Fibroblast of lung (primary cell): Measurements from ENCODE around the gene TSNAX.

Experiments
- EZH2 ChIP-seq: IDR thresholded peaks from 2 replicates; pipeline ENCODE4 v1.5.1; 2012; ENCODE audit warnings: low read length, control low read depth, mild to moderate bottlenecking; ENCODE audit errors: missing control alignments
- TF ChIP-seq, protein P1 (sequence below), 2 donors: IDR thresholded peaks in 1 of 2; conservative IDR thresholded peaks in 1 of 2; 1 replicate in 1 of 2; 2 replicates in 1 of 2; pipeline ENCODE4 v1.5.1; 2011 to 2012; ENCODE audit warnings: low read length in 2 of 2, control low read depth in 1 of 2, inconsistent platforms in 1 of 2, low read depth in 1 of 2, mild to moderate bottlenecking in 1 of 2

DNA sequence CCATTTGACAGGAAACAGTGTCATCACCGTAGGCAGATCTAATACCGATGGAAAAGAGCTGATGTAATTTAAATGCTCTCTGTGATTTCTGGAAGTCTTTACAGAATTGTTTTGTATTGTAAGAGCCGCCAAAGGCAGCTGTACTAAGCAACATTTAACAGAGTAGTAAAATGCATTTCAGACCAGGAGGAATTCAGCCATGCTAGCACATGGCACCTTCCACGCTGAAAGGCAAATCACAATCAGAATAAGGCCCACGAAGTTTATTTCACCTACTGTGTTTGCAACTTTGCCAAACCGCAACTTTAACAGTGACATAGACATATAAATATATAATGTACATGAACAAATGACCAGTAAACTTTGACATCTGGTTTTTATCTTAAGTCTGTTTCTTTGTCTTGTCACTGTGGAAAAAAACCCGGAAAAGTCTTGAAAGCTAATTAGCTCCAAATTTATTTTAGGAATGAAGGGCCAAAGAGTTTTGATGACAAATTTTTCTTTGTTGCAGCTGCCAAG lies 72.0 kb downstream of the TSNAX start:
- TF ChIP-seq, protein P1, sequence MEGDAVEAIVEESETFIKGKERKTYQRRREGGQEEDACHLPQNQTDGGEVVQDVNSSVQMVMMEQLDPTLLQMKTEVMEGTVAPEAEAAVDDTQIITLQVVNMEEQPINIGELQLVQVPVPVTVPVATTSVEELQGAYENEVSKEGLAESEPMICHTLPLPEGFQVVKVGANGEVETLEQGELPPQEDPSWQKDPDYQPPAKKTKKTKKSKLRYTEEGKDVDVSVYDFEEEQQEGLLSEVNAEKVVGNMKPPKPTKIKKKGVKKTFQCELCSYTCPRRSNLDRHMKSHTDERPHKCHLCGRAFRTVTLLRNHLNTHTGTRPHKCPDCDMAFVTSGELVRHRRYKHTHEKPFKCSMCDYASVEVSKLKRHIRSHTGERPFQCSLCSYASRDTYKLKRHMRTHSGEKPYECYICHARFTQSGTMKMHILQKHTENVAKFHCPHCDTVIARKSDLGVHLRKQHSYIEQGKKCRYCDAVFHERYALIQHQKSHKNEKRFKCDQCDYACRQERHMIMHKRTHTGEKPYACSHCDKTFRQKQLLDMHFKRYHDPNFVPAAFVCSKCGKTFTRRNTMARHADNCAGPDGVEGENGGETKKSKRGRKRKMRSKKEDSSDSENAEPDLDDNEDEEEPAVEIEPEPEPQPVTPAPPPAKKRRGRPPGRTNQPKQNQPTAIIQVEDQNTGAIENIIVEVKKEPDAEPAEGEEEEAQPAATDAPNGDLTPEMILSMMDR (conservative IDR thresholded peaks at IDR 0.05 in 1 of 2, IDR thresholded peaks at IDR 0.05 in 1 of 2; ENCODE audit: low read depth in 1 of 2, low read length in 2 of 2), result no peak
- TF ChIP-seq EZH2, result no peak
